Measurements from ENCODE around the gene TPPP. TPM values are rescaled to one million over a fixed set of nuclear protein-coding genes. Genes with fewer than 3 reads are reported as not detected.

TPPP gene
- polyA plus RNA-seq, 1 donor (not counting 4 experiments of a cell fraction or from before 2014, with no cell fraction given) = 0.88 TPM

GRCh38 chr5:635306-636055 is 57.7 kb downstream of the TPPP start:
- dilution Hi-C loops (cut with MboI; ENCODE audit: extremely low pct_ligation_motif_present, low sequenced_read_pairs) = no loop called here
- TF ChIP-seq EZH2 (IDR thresholded peaks at IDR 0.05; ENCODE audit: low read length) (no peak), CTCF (optimal IDR thresholded peaks at IDR 0.05 in 1 of 3, IDR thresholded peaks at IDR 0.05 in 1 of 3, conservative IDR thresholded peaks at IDR 0.05 in 1 of 3; ENCODE audit: extremely low read depth in 1 of 3, insufficient read depth in 2 of 3, low read length in 3 of 3) (no peak)
- Histone ChIP-seq H3K27me3 (ENCODE audit: control insufficient read depth, extremely low read depth, insufficient read depth, low read length) (no peaks in the 10 kb centered on the region), H3K9ac (ENCODE audit: control insufficient read depth, extremely low read depth, insufficient read depth, low read length) (no peak overlapping the region), H3K9me3 (ENCODE audit: control insufficient read depth, low read depth, low read length) (no peaks in the 10 kb centered on the region), H3K4me1 (ENCODE audit: control insufficient read depth, extremely low read depth, insufficient read depth, low read length) (no peaks in the 10 kb centered on the region), H3K79me2 (ENCODE audit: control insufficient read depth, insufficient read depth, low read length) (no peaks in the 10 kb centered on the region), H3K27ac (ENCODE audit: control insufficient read depth, insufficient read depth, low read length) (no peak overlapping the region), H3K4me3 (ENCODE audit: control insufficient read depth in 2 of 3, extremely low read depth in 1 of 3, insufficient read depth in 2 of 3, low read depth in 1 of 3, low read length in 3 of 3) (no peak overlapping the region), H3K9me1 (ENCODE audit: control insufficient read depth, extremely low read depth, insufficient read depth, low read length) (no peaks in the 10 kb centered on the region), H3K36me3 (ENCODE audit: control insufficient read depth in 2 of 2, extremely low read depth in 1 of 2, insufficient read depth in 2 of 2, low read length in 2 of 2) (peaks cover 15 to 43% of the 10 kb centered on the region in 2 experiments), H4K20me1 (ENCODE audit: control insufficient read depth, extremely low read depth, insufficient read depth, low read length) (no peaks in the 10 kb centered on the region), H2AFZ (ENCODE audit: control insufficient read depth, low read length) (no peak overlapping the region), H3K4me2 (ENCODE audit: control insufficient read depth, extremely low read depth, insufficient read depth, low read depth, low read length) (no peak overlapping the region)
- DNase-seq (ENCODE audit: low read depth, low spot score) = peak; percentile 45
- no peak for FAIRE-seq

- H2AFZ ChIP-seq (ENCODE audit: control insufficient read depth, low read length) = no peak overlapping the region
Measured at GRCh38 chr5:634191-634590, 59.0 kb downstream of the TPPP start.

More at GRCh38 chr5:634191-634590, 59.0 kb downstream of the TPPP start:
- Histone ChIP-seq H4K20me1 (ENCODE audit: control insufficient read depth, extremely low read depth, insufficient read depth, low read length) (no peaks in the 10 kb centered on the region), H3K79me2 (ENCODE audit: control insufficient read depth, insufficient read depth, low read length) (no peaks in the 10 kb centered on the region), H3K4me1 (ENCODE audit: control insufficient read depth, extremely low read depth, insufficient read depth, low read length) (no peaks in the 10 kb centered on the region), H3K4me2 (ENCODE audit: control insufficient read depth, extremely low read depth, insufficient read depth, low read depth, low read length) (no peak overlapping the region), H3K9ac (ENCODE audit: control insufficient read depth, extremely low read depth, insufficient read depth, low read length) (no peak overlapping the region), H3K4me3 (ENCODE audit: control insufficient read depth in 2 of 3, extremely low read depth in 1 of 3, insufficient read depth in 2 of 3, low read depth in 1 of 3, low read length in 3 of 3) (no peak overlapping the region), H3K36me3 (ENCODE audit: control insufficient read depth in 2 of 2, extremely low read depth in 1 of 2, insufficient read depth in 2 of 2, low read length in 2 of 2) (peaks cover 9 to 38% of the 10 kb centered on the region in 2 experiments), H3K9me1 (ENCODE audit: control insufficient read depth, extremely low read depth, insufficient read depth, low read length) (no peaks in the 10 kb centered on the region), H3K9me3 (ENCODE audit: control insufficient read depth, low read depth, low read length) (no peaks in the 10 kb centered on the region), H3K27ac (ENCODE audit: control insufficient read depth, insufficient read depth, low read length) (no peak overlapping the region), H3K27me3 (ENCODE audit: control insufficient read depth, extremely low read depth, insufficient read depth, low read length) (no peaks in the 10 kb centered on the region)
- TF ChIP-seq CTCF (optimal IDR thresholded peaks at IDR 0.05 in 1 of 3, IDR thresholded peaks at IDR 0.05 in 1 of 3, conservative IDR thresholded peaks at IDR 0.05 in 1 of 3; ENCODE audit: extremely low read depth in 1 of 3, insufficient read depth in 2 of 3, low read length in 3 of 3) (no peak), EZH2 (IDR thresholded peaks at IDR 0.05; ENCODE audit: low read length) (no peak)
- FAIRE-seq = no peak
- dilution Hi-C loops (cut with MboI; ENCODE audit: extremely low pct_ligation_motif_present, low sequenced_read_pairs) = no loop called here
- no peak for DNase-seq (ENCODE audit: low read depth, low spot score)

All from keratinocyte (primary cell).